SK-N-MC (cell line): Measurements from ENCODE around the gene CLTB.

ENCODE experiments used
- EZH2 ChIP-seq: fragments of 200-600 bp; sonication (generic); IDR thresholded peaks from one replicate; pipeline ENCODE4 v1.6.1; 2017; ENCODE audit warnings: antibody characterized with exemption
- POLR2AphosphoS5 ChIP-seq: IDR thresholded peaks from 2 replicates; pipeline ENCODE4 v1.6.1; 2012; ENCODE audit warnings: mild to moderate bottlenecking, low read depth, low read length, borderline replicate concordance

DNA sequence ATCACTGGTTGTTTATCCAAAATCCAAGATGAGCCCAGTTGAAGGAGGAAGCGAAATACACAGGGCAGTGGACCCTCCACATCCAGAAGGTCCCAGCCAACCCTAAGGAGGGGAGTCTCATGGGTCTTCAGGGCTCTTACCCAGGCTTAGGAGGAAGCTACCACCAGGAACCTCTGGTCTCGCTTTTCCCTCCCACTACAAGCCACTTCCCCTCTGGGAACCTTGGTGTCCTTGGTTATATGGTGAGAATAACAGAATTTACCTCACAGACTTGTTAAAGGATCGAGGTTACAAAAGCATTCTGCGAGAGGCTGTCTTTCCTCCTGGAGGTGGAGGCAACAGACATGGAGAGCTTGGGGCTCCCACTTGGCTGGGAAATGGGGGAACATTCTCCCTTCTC lies 24.3 kb downstream of the CLTB start:
- TF ChIP-seq POLR2AphosphoS5, result no peak
- no peak for TF ChIP-seq EZH2
